ENCODE data around the gene STARD13. TPM values are rescaled to one million over a fixed set of nuclear protein-coding genes. Genes with fewer than 3 reads are reported as not detected.

The STARD13 gene
- total RNA-seq (ENCODE audit: low replicate concordance), result 17.0 and 17.4 TPM in 2 replicates

GRCh38 chr13:33285420-33286124 lies at the start of gene STARD13:
Gene STARD13 (minus strand): TSS chr13:33285755. CDS start chr13:33285638, 117 bp downstream.

All from smooth muscle cell of the coronary artery (primary cell).